ENCODE measurements around the gene IL5. TPM values are rescaled to one million over a fixed set of nuclear protein-coding genes. Genes with fewer than 3 reads are reported as not detected.

The IL5 gene
- total and polyA plus RNA-seq, 2 donors (not counting 3 experiments of a cell fraction or from before 2014, with no cell fraction given) = not detected

- FAIRE-seq = no peak
- Histone ChIP-seq H3K27ac (ENCODE audit: insufficient read depth, low read depth, low read length) (no peak overlapping the region), H4K20me1 (replicated peaks; ENCODE audit: control insufficient read depth, extremely low read depth, insufficient read depth, low read length) (no peaks in the 10 kb centered on the region), H3K27me3 (ENCODE audit: control insufficient read depth in 2 of 2, insufficient read depth in 2 of 2, low read length in 2 of 2) (no peaks in the 10 kb centered on the region), H3K79me2 (ENCODE audit: control insufficient read depth, insufficient read depth, low read length) (no peaks in the 10 kb centered on the region), H3K4me2 (ENCODE audit: insufficient read depth, low read length) (no peak overlapping the region), H3K4me3 (replicated peaks in 1 of 3; ENCODE audit: insufficient read depth in 1 of 3, low read depth in 1 of 3, low read length in 3 of 3) (no peak overlapping the region), H3K9ac (replicated peaks; ENCODE audit: extremely low read depth, insufficient read depth, low read length) (no peak overlapping the region), H3K36me3 (ENCODE audit: control insufficient read depth in 2 of 2, extremely low read depth in 1 of 2, insufficient read depth in 2 of 2, low read length in 2 of 2) (no peaks in the 10 kb centered on the region), H3K4me1 (ENCODE audit: control insufficient read depth, extremely low read depth, insufficient read depth, low read length) (peaks cover 47% of the 10 kb centered on the region), H2AFZ (ENCODE audit: low read depth, low read length) (no peak overlapping the region), H3K9me1 (replicated peaks; ENCODE audit: control insufficient read depth, extremely low read depth, insufficient read depth, low read length) (no peaks in the 10 kb centered on the region), H3K9me3 (replicated peaks; ENCODE audit: control insufficient read depth, insufficient read depth, low read length) (no peaks in the 10 kb centered on the region)
- ChIA-PET CTCF (interaction anchor here (1.2 to 8.4 kb wide), 10 partner anchors 9 to 261 kb away, joined by 3 to 220 read pairs (median 7); partner anchors contain the start of gene IRF1), POLR2A (interaction anchor here (0.5 to 1.1 kb wide), 2 partner anchors 13 to 111 kb away, joined by 3 to 5 read pairs; no protein-coding TSS in a partner anchor)
- no TSS peak for BruUV-seq (replicated peaks)
- intact Hi-C loops (cut with micrococcal nuclease) (loop anchor here (5.0 to 10.0 kb wide), 3 partner anchors 205 to 437 kb away; partner anchors contain the start of genes IL3 and SLC22A4), dilution Hi-C loops (cut with MboI; ENCODE audit: extremely low pct_ligation_motif_present, low sequenced_read_pairs) (no loop called here)
- no peak for TF ChIP-seq POLR2A (IDR thresholded peaks at IDR 0.05; ENCODE audit: low read depth, low read length)
- no peak for TF ChIP-seq MAX (IDR thresholded peaks at IDR 0.05; ENCODE audit: insufficient read depth, insufficient read length)
- no peak for TF ChIP-seq CTCF (IDR thresholded peaks at IDR 0.05; ENCODE audit: extremely low read depth in 1 of 2, insufficient read depth in 1 of 2, low read depth in 1 of 2, low read length in 2 of 2)
- DNase-seq (ENCODE audit: low read depth, low spot score) = no peak
Measured at GRCh38 chr5:132499440-132500243, 43.7 kb downstream of the IL5 start.

All from endothelial cell of umbilical vein (primary cell).